ENCODE data around the gene HLA-F. TPM values are rescaled to one million over a fixed set of nuclear protein-coding genes. Genes with fewer than 3 reads are reported as not detected.
A peak's percentile ranks its signal among the peaks of the same experiment; 100 is the strongest.

The HLA-F gene
- total RNA-seq, 1 donor from 2014 or later, result 176 TPM

DNA sequence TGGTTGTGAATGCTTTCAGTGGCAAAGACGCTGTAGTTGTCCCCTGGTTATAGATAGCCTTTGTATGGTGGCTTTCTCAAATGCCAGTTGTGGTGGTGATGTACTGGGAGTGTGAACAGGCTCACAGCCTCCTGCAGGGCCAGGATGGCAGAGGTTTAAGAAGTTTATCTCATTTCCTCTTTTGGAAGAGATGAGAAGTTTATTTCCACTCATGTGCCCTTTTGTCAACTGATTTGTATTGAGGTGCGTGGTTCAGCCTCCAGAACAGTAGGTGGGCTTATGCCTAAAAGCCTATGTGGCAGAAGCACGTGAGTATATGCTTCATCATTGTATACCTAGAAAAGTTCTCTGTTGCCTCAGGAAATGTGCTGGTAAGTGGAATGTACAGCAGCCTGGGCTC, 28.6 kb upstream of the HLA-F start:
- no peak for DNase-seq
- ATAC-seq, result no peak
- Histone ChIP-seq H3K4me1 (no peaks in the 10 kb centered on the region), H3K4me3 (no peak overlapping the region), H3K9me3 (no peaks in the 10 kb centered on the region), H3K27me3 (ENCODE audit: low read depth) (no peaks in the 10 kb centered on the region), H3K36me3 (no peaks in the 10 kb centered on the region), H3K27ac (no peak overlapping the region)
- intact Hi-C loops (cut with DNase I), result no loop called here
- TF ChIP-seq, protein P1, sequence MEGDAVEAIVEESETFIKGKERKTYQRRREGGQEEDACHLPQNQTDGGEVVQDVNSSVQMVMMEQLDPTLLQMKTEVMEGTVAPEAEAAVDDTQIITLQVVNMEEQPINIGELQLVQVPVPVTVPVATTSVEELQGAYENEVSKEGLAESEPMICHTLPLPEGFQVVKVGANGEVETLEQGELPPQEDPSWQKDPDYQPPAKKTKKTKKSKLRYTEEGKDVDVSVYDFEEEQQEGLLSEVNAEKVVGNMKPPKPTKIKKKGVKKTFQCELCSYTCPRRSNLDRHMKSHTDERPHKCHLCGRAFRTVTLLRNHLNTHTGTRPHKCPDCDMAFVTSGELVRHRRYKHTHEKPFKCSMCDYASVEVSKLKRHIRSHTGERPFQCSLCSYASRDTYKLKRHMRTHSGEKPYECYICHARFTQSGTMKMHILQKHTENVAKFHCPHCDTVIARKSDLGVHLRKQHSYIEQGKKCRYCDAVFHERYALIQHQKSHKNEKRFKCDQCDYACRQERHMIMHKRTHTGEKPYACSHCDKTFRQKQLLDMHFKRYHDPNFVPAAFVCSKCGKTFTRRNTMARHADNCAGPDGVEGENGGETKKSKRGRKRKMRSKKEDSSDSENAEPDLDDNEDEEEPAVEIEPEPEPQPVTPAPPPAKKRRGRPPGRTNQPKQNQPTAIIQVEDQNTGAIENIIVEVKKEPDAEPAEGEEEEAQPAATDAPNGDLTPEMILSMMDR (IDR thresholded peaks at IDR 0.05), result no peak

DNA sequence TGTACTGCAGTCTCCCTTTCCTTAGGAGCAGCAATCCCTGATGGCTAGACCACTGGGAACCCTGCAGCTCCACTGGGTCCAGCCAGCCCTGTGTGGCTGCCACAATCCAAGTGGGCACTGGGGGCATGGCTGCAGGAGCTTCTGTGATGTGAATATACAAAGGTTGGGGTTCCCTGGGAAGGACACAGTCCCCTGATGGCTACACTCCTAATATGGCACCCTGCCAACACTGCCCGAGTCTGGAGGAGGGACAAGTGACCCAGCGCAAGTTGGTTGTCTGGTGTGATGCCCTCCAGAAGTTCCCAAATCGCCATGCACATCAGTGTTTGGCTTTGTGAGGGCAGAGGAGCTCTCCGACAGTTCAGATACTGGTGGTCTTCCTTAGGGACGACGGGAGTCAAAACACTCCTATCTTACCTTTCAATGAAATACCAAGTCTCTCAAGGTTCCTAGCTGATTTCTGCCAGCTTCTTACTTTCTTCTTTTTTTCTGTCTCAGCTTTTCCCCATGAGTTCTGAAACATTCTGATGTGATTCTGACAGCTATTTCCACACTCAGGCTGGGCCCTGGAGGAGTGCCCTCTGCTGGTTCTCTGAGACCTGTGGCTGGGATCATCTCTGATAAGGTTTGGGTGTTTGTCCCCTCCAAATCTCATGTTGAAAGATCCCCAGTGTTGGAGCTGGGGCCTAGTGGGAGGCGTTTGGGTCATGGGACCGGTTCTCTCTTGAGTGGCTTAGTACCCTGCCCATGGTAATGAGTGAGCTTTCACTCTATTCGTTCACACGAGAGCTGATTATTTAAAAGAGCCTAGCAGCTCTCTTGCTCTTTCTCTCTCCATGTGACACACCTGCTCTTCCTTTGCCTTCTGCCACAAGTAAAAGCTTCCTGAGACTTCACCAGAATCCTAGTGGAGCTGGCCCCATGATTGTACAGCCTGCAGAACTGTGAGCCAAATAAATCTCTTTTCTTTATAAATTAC, 26.8 kb upstream of the HLA-F start:
- H3K9me3 ChIP-seq, result no peaks in the 10 kb centered on the region
- intact Hi-C loops (cut with DNase I), result no loop called here
- H3K36me3 ChIP-seq, result no peaks in the 10 kb centered on the region
- no peaks in the 10 kb centered on the region for H3K4me1 ChIP-seq
- no peak for DNase-seq
- no peak overlapping the region for H3K4me3 ChIP-seq
- TF ChIP-seq, protein P1 (IDR thresholded peaks at IDR 0.05), result peak; percentile 20
- peak in 1 of 2 donors; percentile 39 for ATAC-seq
- no peaks in the 10 kb centered on the region for H3K27me3 ChIP-seq (ENCODE audit: low read depth)
- no peak overlapping the region for H3K27ac ChIP-seq

- Histone ChIP-seq H3K27ac (no peak overlapping the region), H3K4me1 (no peaks in the 10 kb centered on the region), H3K9me3 (no peaks in the 10 kb centered on the region), H3K27me3 (ENCODE audit: low read depth) (peaks cover 4% of the 10 kb centered on the region), H3K36me3 (no peaks in the 10 kb centered on the region), H3K4me3 (no peak overlapping the region)
- peak; percentile 74 for DNase-seq
- ATAC-seq, result peak; percentile 80 to 87
- TF ChIP-seq, protein P1 (IDR thresholded peaks at IDR 0.05), result peak; percentile 52
- intact Hi-C loops (cut with DNase I), result loop anchor here (10.0 kb wide), 1 partner anchor 52 kb away; no protein-coding TSS in a partner anchor
Measured at GRCh38 chr6:29702519-29703103, 20.6 kb upstream of the HLA-F start.

DNA sequence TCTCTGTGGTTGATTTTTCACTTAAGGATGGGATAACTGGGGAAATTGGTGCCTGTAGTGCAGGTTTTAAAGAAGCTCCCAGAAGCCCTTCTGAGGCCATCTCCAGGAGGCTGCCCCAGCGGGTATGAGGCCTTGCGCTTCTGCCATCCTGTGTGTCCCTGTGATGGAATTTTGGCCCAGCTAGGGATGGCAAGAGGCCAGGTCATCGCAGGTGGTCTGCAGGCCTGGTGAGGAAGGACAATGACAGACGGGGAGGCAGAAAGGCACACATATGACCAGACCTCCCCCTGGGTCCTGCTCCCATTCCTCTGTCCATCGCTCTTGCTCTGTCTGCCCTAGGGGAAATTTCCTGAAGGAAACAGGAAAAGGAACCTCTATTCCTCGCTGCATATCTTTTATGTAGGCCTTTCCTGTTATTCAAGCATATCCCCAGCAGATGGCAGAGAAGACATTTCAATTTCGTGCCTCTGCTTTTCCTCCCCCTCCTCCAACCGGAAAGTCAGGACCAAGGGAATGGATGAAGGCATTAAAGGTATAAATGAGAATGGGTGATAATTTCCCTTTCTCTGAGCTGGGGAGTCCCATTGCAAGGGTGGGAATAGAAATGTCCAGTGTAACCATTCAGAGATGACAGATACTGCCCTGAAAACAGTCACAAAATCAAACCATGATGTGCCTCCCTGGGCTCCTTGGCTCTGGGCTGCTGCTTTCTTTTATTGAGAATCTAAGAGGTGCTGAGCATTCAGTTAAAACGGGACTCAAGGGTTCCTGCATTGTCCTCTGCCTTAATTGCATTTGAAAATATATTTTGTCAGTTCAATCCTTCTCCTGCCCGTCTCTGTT, 17.6 kb upstream of the HLA-F start:
- no peak overlapping the region for H3K27ac ChIP-seq
- TF ChIP-seq, protein P1 (IDR thresholded peaks at IDR 0.05), result peak; percentile 60
- ATAC-seq, result peak; percentile 50 to 73
- DNase-seq, result no peak
- no peaks in the 10 kb centered on the region for H3K36me3 ChIP-seq
- no peaks in the 10 kb centered on the region for H3K4me1 ChIP-seq
- no peaks in the 10 kb centered on the region for H3K9me3 ChIP-seq
- peaks cover 4% of the 10 kb centered on the region for H3K27me3 ChIP-seq (ENCODE audit: low read depth)
- intact Hi-C loops (cut with DNase I), result loop anchor here (10.0 kb wide), 1 partner anchor 49 kb away; no protein-coding TSS in a partner anchor
- H3K4me3 ChIP-seq, result no peak overlapping the region
